Measurements from ENCODE around the gene CTPS2.
"Not testable (repeated sequence)": the region's sequence is repeated elsewhere in the genome, so short reads cannot be mapped to it uniquely, and the experiment has no call there.

Gene CTPS2

GRCh38 chrX:16722481-16722880, 10.0 kb upstream of the CTPS2 start:
- Mint-ChIP-seq H3K27me3 (no peaks in the 10 kb centered on the region), H3K27ac (no peak overlapping the region), H3K9me3 (no peaks in the 10 kb centered on the region), H3K36me3 (peaks cover 7% of the 10 kb centered on the region), H3K4me3 (no peak overlapping the region), H3K4me1 (peaks cover 48% of the 10 kb centered on the region)

DNA sequence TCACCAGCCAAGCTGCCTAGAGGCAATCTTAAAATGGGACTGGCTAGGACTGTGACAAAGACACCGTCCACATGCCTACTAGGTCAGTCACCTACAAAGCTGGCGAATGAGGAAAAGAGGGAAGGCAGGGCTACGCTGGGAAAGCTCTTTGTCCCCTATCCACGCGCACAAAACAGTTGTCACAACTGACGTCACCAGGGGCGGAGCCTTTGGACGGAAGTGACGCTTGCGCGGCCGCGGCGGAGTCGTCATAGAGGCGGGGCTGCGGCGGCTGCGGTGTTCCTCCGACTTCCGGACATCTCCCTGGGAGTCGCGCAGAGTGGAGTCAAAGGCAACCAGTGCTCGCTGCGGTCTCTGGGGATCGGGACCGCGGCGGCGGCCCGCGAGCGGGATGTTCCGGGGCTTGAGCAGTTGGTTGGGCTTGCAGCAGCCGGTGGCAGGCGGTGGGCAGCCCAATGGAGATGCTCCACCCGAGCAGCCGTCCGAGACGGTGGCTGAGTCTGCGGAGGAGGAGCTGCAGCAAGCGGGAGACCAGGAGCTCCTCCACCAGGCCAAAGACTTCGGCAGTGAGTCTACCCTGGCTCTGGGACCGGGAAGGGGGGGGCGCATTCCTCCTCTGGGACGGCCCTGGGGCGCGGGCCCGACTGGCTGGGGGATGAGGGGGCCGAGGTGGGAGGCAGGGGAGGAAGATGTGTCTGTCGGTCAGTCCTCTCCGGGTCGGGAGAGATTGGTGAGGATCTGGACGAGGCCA, 7.0 kb upstream of the CTPS2 start, which contains the start of gene SYAP1:
Gene SYAP1, plus strand, starts transcription at position 279 of the 751 bp plus-strand sequence. Its CDS starts 113 bp downstream, at position 392.
- Mint-ChIP-seq H3K4me1 (peaks cover 40% of the 10 kb centered on the region), H3K27me3 (no peaks in the 10 kb centered on the region), H3K36me3 (peaks cover 2% of the 10 kb centered on the region), H3K27ac (peak within 1 kb of the TSS; percentile 96), H3K9me3 (no peaks in the 10 kb centered on the region), H3K4me3 (peak within 1 kb of the TSS; percentile 93)

DNA sequence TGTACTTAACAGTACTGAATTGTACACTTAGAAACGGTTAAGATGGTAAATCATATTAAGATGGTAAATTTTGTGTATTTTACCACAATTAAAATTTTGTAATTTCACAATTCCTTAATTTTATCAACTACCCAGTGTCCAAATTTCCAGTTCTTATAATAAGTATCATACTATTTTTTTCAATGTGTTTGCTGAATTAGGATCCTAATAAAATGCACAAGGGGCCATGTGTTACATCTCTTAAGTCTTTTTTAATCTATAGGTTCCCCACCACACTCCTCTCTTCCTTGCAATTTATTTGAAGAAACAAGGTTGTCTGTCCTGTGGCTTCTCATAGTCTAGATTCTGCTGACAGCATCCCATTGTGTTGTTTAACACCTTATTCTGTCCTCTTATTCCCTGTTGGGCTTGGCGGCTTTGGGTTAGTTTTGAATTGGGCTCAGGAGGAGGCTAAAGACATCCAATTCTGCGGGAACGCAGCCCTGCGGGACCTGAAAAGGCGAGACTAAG, 6.4 kb upstream of the CTPS2 start:
- Mint-ChIP-seq H3K27me3 (no peaks in the 10 kb centered on the region), H3K9me3 (no peaks in the 10 kb centered on the region), H3K36me3 (peaks cover 2% of the 10 kb centered on the region), H3K27ac (peak overlapping the region; percentile 96), H3K4me1 (peaks cover 37% of the 10 kb centered on the region), H3K4me3 (peak overlapping the region; percentile 93)

DNA sequence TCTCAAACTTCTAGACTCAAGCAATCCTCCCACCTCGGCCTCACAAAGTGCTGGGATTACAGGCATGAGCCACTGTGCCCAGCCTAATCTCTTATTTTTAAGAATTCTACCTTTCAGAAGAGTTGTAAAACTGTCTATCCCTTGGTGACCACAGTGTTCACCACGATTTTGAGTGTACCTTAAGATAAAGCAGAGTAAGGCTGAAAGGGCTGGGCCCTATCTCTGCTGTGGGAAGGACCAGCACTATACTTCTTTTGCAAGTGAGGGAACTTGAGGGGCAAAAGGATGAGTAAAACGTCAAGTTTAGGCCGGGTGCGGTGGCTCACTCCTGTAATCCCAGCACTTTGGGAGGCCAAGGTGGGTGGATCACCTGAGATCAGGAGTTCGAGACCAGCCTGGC, 4.0 kb upstream of the CTPS2 start:
- H3K4me3 Mint-ChIP-seq, H3K9me3 Mint-ChIP-seq, H3K36me3 Mint-ChIP-seq, H3K27ac Mint-ChIP-seq, H3K27me3 Mint-ChIP-seq: not testable (repeated sequence)
- peaks cover 25% of the 10 kb centered on the region for H3K4me1 Mint-ChIP-seq

GRCh38 chrX:16715638-16716037, 3.2 kb upstream of the CTPS2 start:
- not testable (repeated sequence) for H3K27ac Mint-ChIP-seq, H3K4me3 Mint-ChIP-seq, H3K36me3 Mint-ChIP-seq, H3K9me3 Mint-ChIP-seq, H3K27me3 Mint-ChIP-seq
- H3K4me1 Mint-ChIP-seq: peaks cover 25% of the 10 kb centered on the region

DNA sequence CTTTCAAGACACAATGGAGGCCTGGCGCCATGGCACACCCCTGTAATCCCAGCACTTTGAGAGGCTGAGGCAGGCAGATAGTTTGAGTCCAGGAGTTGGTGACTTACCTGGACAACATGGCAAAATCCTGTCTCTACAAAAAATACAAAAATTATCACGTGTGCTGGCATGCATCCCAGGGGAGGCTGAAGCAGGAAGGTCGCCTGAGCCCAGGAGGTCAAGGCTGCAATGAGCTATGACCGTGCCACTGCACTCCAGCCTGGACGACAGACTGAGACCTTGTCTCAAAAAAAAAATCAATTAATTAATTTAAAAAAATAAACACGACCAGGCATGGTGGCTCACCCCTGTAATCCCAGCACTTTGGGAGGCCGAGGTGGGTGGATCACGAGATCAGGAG, 2.0 kb upstream of the CTPS2 start:
- no peak overlapping the region for H3K4me3 Mint-ChIP-seq

DNA sequence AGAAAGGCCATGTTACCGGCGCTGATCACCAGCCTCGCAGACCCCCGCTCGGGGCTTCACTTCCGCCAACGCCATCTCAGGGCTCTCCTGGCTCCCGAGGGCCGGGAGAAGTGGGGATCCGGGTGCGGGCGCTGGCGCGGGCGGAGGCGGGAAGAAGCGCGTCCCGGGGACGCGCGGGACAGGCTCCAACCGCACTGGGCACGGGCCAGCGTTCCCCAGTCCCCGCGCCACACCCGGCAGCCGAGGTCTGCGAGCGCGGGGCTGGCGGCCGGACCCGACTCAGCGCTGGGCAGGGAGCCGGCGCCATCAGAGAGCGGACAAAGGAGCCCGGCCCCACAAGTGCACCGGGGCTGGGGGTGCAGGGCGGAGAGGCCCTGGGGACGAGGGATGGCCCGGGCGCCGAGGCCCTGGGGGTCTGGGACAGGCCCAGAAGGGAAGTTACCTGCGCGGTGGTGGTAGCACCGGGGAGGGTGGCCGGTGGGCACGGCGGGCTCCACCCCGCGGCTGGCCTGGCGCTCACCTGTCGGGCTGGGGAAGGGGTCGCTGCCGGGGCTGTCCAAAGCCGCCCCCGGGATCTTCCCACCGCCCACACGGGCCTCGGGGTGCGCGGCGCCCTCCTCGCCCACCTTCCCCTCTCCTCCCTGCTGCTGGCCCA, 449 bp downstream of the CTPS2 start:
- H3K36me3 Mint-ChIP-seq: no peaks in the 10 kb centered on the region
- H3K4me3 Mint-ChIP-seq: peak overlapping the region; percentile 88
- peaks cover 14% of the 10 kb centered on the region for H3K4me1 Mint-ChIP-seq
- peak overlapping the region; percentile 68 for H3K27ac Mint-ChIP-seq
- H3K9me3 Mint-ChIP-seq: no peaks in the 10 kb centered on the region
- no peaks in the 10 kb centered on the region for H3K27me3 Mint-ChIP-seq

More for the DNA sequence above, 2.0 kb upstream of the CTPS2 start:
- H3K4me1 Mint-ChIP-seq: peaks cover 18% of the 10 kb centered on the region
- no peaks in the 10 kb centered on the region for H3K27me3 Mint-ChIP-seq
- H3K27ac Mint-ChIP-seq: no peak overlapping the region
- H3K9me3 Mint-ChIP-seq: no peaks in the 10 kb centered on the region
- H3K36me3 Mint-ChIP-seq: no peaks in the 10 kb centered on the region

DNA sequence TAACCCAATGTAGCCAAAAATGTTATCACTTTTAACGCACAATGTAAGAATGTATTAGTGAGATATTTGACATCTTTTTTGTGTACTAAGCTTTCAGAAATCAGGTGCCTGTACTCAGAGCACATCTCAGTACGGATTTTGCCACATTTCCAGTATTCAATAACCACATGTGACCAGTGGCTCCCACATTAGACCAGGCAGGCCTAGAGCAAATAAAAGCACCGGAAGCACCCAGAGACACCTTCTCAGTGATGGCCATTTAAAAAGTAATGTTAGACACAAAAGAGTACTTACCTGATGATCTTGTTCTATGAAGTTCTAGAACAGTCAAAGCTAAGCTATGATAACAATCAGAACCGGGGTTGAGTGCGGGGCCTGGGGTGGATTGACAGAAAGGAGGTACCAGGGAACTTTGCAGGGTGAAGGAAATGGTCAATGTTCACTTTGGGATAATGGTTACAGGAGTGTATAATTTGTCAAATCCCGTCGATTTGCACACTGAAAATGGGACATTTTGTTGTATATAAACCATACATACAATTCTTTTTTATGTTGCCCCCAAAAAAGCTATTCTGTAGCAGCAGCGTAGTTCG, 1.2 kb downstream of the CTPS2 start:
- Mint-ChIP-seq H3K27me3 (no peaks in the 10 kb centered on the region), H3K27ac (peak overlapping the region; percentile 88), H3K4me1 (peaks cover 14% of the 10 kb centered on the region), H3K4me3 (peak overlapping the region; percentile 84), H3K36me3 (no peaks in the 10 kb centered on the region), H3K9me3 (no peaks in the 10 kb centered on the region)

DNA sequence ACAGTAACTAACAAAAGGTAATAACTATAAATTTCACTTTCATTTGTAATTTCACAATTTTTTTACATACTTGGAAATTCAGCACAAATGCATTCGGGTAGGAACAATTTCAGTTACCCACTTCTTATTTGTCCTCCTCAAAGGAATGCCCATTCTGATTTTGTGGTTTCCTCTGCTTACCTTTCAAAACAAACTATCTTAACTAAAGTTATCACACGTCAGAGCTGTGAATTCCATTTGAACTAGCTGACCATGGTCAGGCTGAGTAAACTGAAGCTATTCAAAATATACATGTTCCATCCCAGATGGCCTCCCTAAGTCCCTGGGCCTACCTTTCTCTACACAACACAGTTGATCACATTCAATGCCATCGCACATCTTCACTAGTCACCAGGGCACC, 4.5 kb downstream of the CTPS2 start:
- no peaks in the 10 kb centered on the region for H3K27me3 Mint-ChIP-seq

DNA sequence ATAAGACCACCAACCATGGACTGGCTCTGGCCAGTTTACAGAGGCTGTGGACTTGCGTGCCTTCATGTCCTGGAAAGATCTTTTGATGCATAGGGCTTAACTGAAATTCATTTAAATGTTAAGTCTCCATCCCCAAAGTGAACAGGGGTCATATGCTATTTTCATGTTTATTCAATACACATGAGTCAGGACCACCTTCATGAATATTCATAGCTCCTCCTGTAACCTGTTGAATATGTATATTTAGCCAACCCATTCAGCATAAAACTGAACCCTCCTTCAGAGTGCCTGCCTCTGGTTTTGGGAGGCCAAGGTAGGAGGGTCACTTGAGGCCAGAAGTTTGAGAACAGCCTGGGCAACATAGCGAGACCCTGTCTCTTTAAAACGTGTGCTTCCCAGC, 7.1 kb downstream of the CTPS2 start:
- no peak overlapping the region for H3K4me3 Mint-ChIP-seq
- H3K4me1 Mint-ChIP-seq: no peaks in the 10 kb centered on the region
- H3K9me3 Mint-ChIP-seq: no peaks in the 10 kb centered on the region
- no peaks in the 10 kb centered on the region for H3K36me3 Mint-ChIP-seq
- H3K27ac Mint-ChIP-seq: no peak overlapping the region
- H3K27me3 Mint-ChIP-seq: no peaks in the 10 kb centered on the region

More for the DNA sequence above, 4.5 kb downstream of the CTPS2 start:
- Mint-ChIP-seq H3K27ac (no peak overlapping the region), H3K4me1 (peaks cover 14% of the 10 kb centered on the region), H3K9me3 (no peaks in the 10 kb centered on the region), H3K36me3 (no peaks in the 10 kb centered on the region), H3K4me3 (no peak overlapping the region)

GRCh38 chrX:16702700-16703599, 9.5 kb downstream of the CTPS2 start:
- Mint-ChIP-seq H3K9me3 (no peaks in the 10 kb centered on the region), H3K36me3 (no peaks in the 10 kb centered on the region), H3K4me3 (no peak overlapping the region), H3K27me3 (no peaks in the 10 kb centered on the region), H3K4me1 (no peaks in the 10 kb centered on the region), H3K27ac (no peak overlapping the region)

GRCh38 chrX:16700734-16701133, 11.7 kb downstream of the CTPS2 start:
- no peaks in the 10 kb centered on the region for H3K36me3 Mint-ChIP-seq
- H3K4me1 Mint-ChIP-seq: peaks cover 4% of the 10 kb centered on the region
- H3K27ac Mint-ChIP-seq: no peak overlapping the region
- H3K9me3 Mint-ChIP-seq: no peaks in the 10 kb centered on the region
- no peaks in the 10 kb centered on the region for H3K27me3 Mint-ChIP-seq
- no peak overlapping the region for H3K4me3 Mint-ChIP-seq

GRCh38 chrX:16699389-16699788, 13.1 kb downstream of the CTPS2 start:
- H3K9me3 Mint-ChIP-seq: no peaks in the 10 kb centered on the region
- H3K27ac Mint-ChIP-seq: no peak overlapping the region
- peaks cover 4% of the 10 kb centered on the region for H3K4me1 Mint-ChIP-seq
- H3K4me3 Mint-ChIP-seq: no peak overlapping the region
- H3K36me3 Mint-ChIP-seq: no peaks in the 10 kb centered on the region
- H3K27me3 Mint-ChIP-seq: no peaks in the 10 kb centered on the region

GRCh38 chrX:16696956-16697355, 15.5 kb downstream of the CTPS2 start:
- Mint-ChIP-seq H3K36me3 (no peaks in the 10 kb centered on the region), H3K27ac (no peak overlapping the region), H3K4me1 (peaks cover 4% of the 10 kb centered on the region), H3K9me3 (no peaks in the 10 kb centered on the region), H3K4me3 (no peak overlapping the region), H3K27me3 (no peaks in the 10 kb centered on the region)

DNA sequence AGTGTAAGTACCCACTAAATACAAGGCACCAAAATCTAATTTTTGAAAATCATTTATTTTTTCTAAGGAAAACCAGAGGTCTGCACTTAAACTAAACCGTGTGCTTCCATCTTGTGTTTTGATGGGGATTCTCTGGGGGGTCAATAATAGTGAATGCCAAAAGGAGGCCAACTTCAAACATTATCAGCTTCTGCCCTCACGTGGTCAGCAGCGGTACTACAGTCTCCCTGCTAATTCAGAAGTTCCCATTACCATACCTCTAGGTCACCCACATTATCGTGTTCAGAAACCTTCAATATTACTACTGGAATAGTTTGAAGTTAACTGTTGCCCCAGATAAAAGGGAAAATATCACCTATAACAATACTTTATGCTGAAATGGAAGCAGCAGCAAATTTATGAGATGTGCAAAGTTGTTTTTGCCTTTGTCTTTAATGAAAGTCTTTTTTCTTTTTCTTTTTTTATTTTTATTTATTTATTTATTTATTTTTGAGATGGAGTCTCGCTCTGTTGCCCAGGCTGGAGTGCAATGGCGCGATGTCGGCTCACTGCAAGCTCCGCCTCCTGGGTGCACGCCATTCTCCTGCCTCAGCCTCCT, 17.3 kb downstream of the CTPS2 start:
- no peak overlapping the region for H3K27ac Mint-ChIP-seq
- H3K4me1 Mint-ChIP-seq: peaks cover 4% of the 10 kb centered on the region
- H3K9me3 Mint-ChIP-seq: no peaks in the 10 kb centered on the region
- peaks cover 2% of the 10 kb centered on the region for H3K36me3 Mint-ChIP-seq
- no peak overlapping the region for H3K4me3 Mint-ChIP-seq
- no peaks in the 10 kb centered on the region for H3K27me3 Mint-ChIP-seq
